Pancreas (tissue), 10 donors: ENCODE data around the gene RPL21. TPM values are rescaled to one million over a fixed set of nuclear protein-coding genes. Genes with fewer than 3 reads are reported as not detected.

Experiments
- ATAC-seq, 4 donors: fragments of 200-7000 bp; cut with Tn5 transposase; one replicate each; pipeline versions ENCODE4 v1.8.0 to v1.9.1; 2020; ENCODE audit warnings: mild to moderate bottlenecking in 4 of 4, moderate library complexity in 4 of 4
- DNase-seq, 6 donors: peaks; one replicate each; pipeline ENCODE4 v3.0.0-alpha.2; 2020
- FAIRE-seq: peaks from 2 replicates; lab custom pipeline; 2012; peaks lifted over from hg19 to GRCh38; lab: Jason Lieb, UNC
- H3K27ac ChIP-seq, 4 donors: fragments of 200-600 bp; sonication (generic); 1 replicate in 3 of 4; 2 replicates in 1 of 4; pipeline versions ENCODE4 v1.5.0 to v1.8.0; 2020
- H3K27me3 ChIP-seq, 4 donors: fragments of 200-600 bp; one replicate each; pipeline ENCODE4 v1.8.0; 2021
- H3K36me3 ChIP-seq, 3 donors: fragments of 200-600 bp; sonication (generic) in 1 of 3; one replicate each; pipeline versions ENCODE4 v1.5.0 to v1.8.0; 2020 to 2021
- H3K4me1 ChIP-seq, 3 donors: fragments of 200-600 bp; one replicate each; pipeline ENCODE4 v1.8.0; 2021
- H3K4me3 ChIP-seq, 4 donors: fragments of 200-600 bp; sonication (generic) in 2 of 4; one replicate each; pipeline versions ENCODE4 v1.5.0 to v1.8.0; 2020 to 2021
- H3K9me3 ChIP-seq, 4 donors: fragments of 200-600 bp; one replicate each; pipeline ENCODE4 v1.8.0; 2021
- WGBS, 2 donors: extraction: QIAGEN DNeasy Blood & Tissue Kit; methylation state at CpG; one replicate each; pipeline ENCODE4 v1.1.7; 2013; 5-methylcytosine and 5-hydroxymethylcytosine counted together
- intact Hi-C, 3 donors: fragments of 100-400 bp; cut with DNase I; formaldehyde crosslinking; loops; one replicate each; pipeline versions ENCODE4 v1.11.1 to v1.14.2; 2022
- polyA plus RNA-seq, 2 donors: library from polyadenylated mRNA; stranded (reverse); fragments of 200-250 nt; gene quantifications; one replicate each; pipeline ENCODE4 v1.2.3, GENCODE V29; 2013
- total RNA-seq, 6 donors: library from RNA; stranded (reverse); fragmentation: NEBNext Ultra II Directional in 4 of 6; extraction: Animal tissue kit (Norgen Biotek cat#: 25700) in 4 of 6; gene quantifications; one replicate each; pipeline versions ENCODE4 v1.2.1 to v1.2.4, GENCODE V29; 2021 to 2023
- TF ChIP-seq, protein P1 (sequence below), 4 donors: fragments of 200-600 bp; sonication (generic) in 3 of 4; IDR thresholded peaks; one replicate each; pipeline versions ENCODE4 v1.5.0 to v1.8.0; 2021; ENCODE audit warnings: antibody characterized with exemption in 4 of 4
- donor health status: healthy with polysubstance abuse.
- donor health status: DM: no; HTN: no; CAD: no; lungs with moderate emphysema.
- donor health status: DM: no; HTN: no; CAD: no.
- donor health status: control.
- donor health status: control.
- donor health status: Bipolar disorder and iron deficiency.
- donor health status: DM: yes; HTN: yes; CAD: no.
- donor health status: DM: no; HTN: no; CAD: no.
- donor health status: DM: no; HTN: no; CAD: no.
- donor health status: DM: yes; HTN: yes; CAD: no.

Gene RPL21
- total RNA-seq (100 to 1,000 TPM; 526 to 844 (median 686) TPM), polyA plus RNA-seq (100 to 1,000 TPM; 376 to 759 TPM)

DNA sequence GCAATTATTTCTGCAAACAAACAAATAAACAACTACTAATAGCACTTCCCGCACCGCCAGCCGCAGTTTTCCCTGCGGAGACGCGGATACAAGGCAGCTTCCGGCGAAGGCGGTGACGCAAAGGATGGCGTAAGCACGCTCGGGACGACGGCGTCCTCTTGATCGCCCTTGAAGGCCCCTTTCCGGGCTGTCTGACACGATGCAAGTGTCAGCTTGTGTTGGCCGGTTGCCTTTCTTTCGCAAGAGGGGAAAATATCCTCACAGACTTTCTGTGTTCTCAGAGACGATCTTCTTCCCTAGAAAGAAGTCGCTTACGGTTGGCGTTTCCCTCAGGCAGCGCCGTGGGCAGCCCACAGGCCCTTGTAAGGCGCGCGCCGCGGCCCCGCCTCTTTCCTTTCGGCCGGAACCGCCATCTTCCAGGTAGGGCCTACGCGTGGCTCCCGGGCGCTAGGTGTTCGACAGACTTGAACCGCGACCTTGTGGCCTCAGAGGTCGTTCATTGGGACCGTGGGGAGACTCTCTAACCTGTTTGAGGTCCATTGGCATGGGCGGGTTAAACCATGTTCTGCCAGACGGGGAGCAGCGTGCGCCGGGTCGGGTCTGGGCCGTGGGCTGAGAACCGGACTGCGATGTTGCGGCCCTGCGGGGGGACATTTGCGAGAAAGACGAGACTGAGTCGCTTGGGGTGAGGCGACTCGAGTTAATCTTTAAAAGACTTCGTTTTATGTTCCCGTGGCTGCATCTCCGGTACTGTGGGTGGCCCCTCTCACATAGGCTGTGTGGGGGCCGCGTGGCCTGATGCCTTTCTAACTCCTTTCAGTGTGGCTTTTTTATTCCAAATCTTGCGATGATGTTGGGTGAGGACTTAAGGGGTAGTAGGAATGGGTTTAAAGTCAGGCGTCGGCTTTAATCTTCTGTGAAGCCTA lies at the start of gene RPL21:
TSS of gene RPL21 (plus strand) at position 393 of the 926 bp plus-strand sequence. CDS start 2,219 bp downstream, outside the sequence.
- FAIRE-seq (peak; percentile 96), DNase-seq (peak; percentile 89 to 95 (median 94)), ATAC-seq (peak; percentile 96 to 98 (median 96))
- TF ChIP-seq, protein P1, sequence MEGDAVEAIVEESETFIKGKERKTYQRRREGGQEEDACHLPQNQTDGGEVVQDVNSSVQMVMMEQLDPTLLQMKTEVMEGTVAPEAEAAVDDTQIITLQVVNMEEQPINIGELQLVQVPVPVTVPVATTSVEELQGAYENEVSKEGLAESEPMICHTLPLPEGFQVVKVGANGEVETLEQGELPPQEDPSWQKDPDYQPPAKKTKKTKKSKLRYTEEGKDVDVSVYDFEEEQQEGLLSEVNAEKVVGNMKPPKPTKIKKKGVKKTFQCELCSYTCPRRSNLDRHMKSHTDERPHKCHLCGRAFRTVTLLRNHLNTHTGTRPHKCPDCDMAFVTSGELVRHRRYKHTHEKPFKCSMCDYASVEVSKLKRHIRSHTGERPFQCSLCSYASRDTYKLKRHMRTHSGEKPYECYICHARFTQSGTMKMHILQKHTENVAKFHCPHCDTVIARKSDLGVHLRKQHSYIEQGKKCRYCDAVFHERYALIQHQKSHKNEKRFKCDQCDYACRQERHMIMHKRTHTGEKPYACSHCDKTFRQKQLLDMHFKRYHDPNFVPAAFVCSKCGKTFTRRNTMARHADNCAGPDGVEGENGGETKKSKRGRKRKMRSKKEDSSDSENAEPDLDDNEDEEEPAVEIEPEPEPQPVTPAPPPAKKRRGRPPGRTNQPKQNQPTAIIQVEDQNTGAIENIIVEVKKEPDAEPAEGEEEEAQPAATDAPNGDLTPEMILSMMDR (IDR thresholded peaks at IDR 0.05), result no peak
- H3K27me3 ChIP-seq, result no peaks in the 10 kb centered on the region
- peak within 1 kb of the TSS; percentile 92 to 99 (median 95) for H3K27ac ChIP-seq
- 0% methylated on average over 69 of the region's 69 CpGs for whole genome bisulfite sequencing, 2 donors
- peak within 1 kb of the TSS; percentile 71 to 94 (median 76) for H3K4me3 ChIP-seq
- peaks cover 8 to 32% (median 25%) of the 10 kb centered on the region in 3 donors for H3K4me1 ChIP-seq
- H3K9me3 ChIP-seq, result no peaks in the 10 kb centered on the region
- intact Hi-C loops, result no loop called here
- peaks cover under 1 to 17% (median 6%) of the 10 kb centered on the region in 3 donors for H3K36me3 ChIP-seq

- WGBS, 2 donors, result 85 to 86% methylated on average over 1 of the region's 1 CpG
- intact Hi-C loops, result loop anchor here in 1 of 3 donors (10.0 kb wide), 1 partner anchor 217 kb away; no protein-coding TSS in a partner anchor
- no peak for DNase-seq
- TF ChIP-seq, protein P1 (IDR thresholded peaks at IDR 0.05), result no peak
- no peak overlapping the region for H3K4me3 ChIP-seq
- no peak for ATAC-seq
- H3K4me1 ChIP-seq, result no peaks in the 10 kb centered on the region
- H3K27ac ChIP-seq, result no peak overlapping the region
- H3K9me3 ChIP-seq, result no peaks in the 10 kb centered on the region
- peaks cover 0 to 4% (median 0%) of the 10 kb centered on the region in 4 donors for H3K27me3 ChIP-seq
- FAIRE-seq, result no peak
- H3K36me3 ChIP-seq, result no peaks in the 10 kb centered on the region
Observed at GRCh38 chr13:27201661-27202060, 49.7 kb upstream of the RPL21 start.

DNA sequence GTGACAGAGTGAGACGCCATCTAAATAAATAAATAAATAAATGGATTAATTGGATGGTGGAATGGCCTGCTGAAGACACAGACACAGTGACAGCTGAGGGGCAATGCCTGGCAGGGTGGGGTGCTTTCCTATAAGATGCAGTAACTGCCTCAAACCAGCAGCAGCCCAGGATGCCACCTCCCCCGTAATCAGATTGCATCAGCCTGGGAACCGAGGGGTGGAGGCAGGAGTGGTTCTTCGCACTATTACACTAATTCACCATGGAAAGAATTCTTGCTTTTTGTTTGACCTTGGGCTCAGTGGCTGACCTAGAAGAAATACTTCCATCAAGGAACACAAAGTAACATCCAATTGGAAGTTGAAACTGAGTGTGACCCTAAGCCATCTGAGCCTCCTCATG lies 48.2 kb upstream of the RPL21 start:
- H3K4me3 ChIP-seq, result no peak overlapping the region
- intact Hi-C loops, result loop anchor here in 1 of 3 donors (10.0 kb wide), 1 partner anchor 218 kb away; no protein-coding TSS in a partner anchor
- FAIRE-seq, result no peak
- DNase-seq, result no peak
- no peaks in the 10 kb centered on the region for H3K27me3 ChIP-seq
- no peaks in the 10 kb centered on the region for H3K4me1 ChIP-seq
- no peak for ATAC-seq
- H3K9me3 ChIP-seq, result no peaks in the 10 kb centered on the region
- no peaks in the 10 kb centered on the region for H3K36me3 ChIP-seq
- H3K27ac ChIP-seq, result no peak overlapping the region
- 82 to 94% methylated on average over 4 of the region's 4 CpGs for WGBS, 2 donors
- TF ChIP-seq, protein P1 (IDR thresholded peaks at IDR 0.05), result no peak

- ATAC-seq, result peak in 3 of 4 donors; percentile 45 to 85 (median 53)
- no peaks in the 10 kb centered on the region for H3K9me3 ChIP-seq
- TF ChIP-seq, protein P1 (IDR thresholded peaks at IDR 0.05), result no peak
- WGBS, 2 donors, result 64 to 68% methylated on average over 3 of the region's 3 CpGs
- H3K4me3 ChIP-seq, result no peak overlapping the region
- FAIRE-seq, result no peak
- H3K27ac ChIP-seq, result no peak overlapping the region
- no peaks in the 10 kb centered on the region for H3K36me3 ChIP-seq
- DNase-seq, result no peak
- intact Hi-C loops, result loop anchor here in 1 of 3 donors (10.0 kb wide), 1 partner anchor 219 kb away; no protein-coding TSS in a partner anchor
- no peaks in the 10 kb centered on the region for H3K27me3 ChIP-seq
- H3K4me1 ChIP-seq, result no peaks in the 10 kb centered on the region
Observed at GRCh38 chr13:27203854-27204253, 47.5 kb upstream of the RPL21 start.
